ENCODE data around the gene KRTAP4-4.
"Not testable (repeated sequence)": the region's sequence is repeated elsewhere in the genome, so short reads cannot be mapped to it uniquely, and the experiment has no call there.

KRTAP4-4 gene

GRCh38 chr17:41160648-41161047 is at the start of gene KRTAP4-4:
TSS of gene KRTAP4-4 (minus strand) at chr17:41160748. CDS start at chr17:41160691, 57 bp downstream.
- FAIRE-seq = no peak

GRCh38 chr17:41199421-41200078 is 39.0 kb upstream of the KRTAP4-4 start:
- FAIRE-seq = no peak

GRCh38 chr17:41196068-41196467 is 35.5 kb upstream of the KRTAP4-4 start:
- FAIRE-seq = no peak

GRCh38 chr17:41190328-41190727 is 29.8 kb upstream of the KRTAP4-4 start:
- no peak for FAIRE-seq

GRCh38 chr17:41189837-41190318 is 29.3 kb upstream of the KRTAP4-4 start, which contains the start of gene KRTAP9-1:
TSS of gene KRTAP9-1 (plus strand) at chr17:41189887. CDS start at chr17:41189887, 0 bp downstream.
- not testable (repeated sequence) for FAIRE-seq

- FAIRE-seq = no peak
Measured at GRCh38 chr17:41186872-41187271, 26.3 kb upstream of the KRTAP4-4 start.

GRCh38 chr17:41185001-41185400 is 24.5 kb upstream of the KRTAP4-4 start:
- FAIRE-seq = no peak

GRCh38 chr17:41184480-41184961 is 24.0 kb upstream of the KRTAP4-4 start, which contains the start of gene KRTAP4-1:
TSS of gene KRTAP4-1 (minus strand) at chr17:41184911. CDS start at chr17:41184854, 57 bp downstream.
- FAIRE-seq = no peak

- FAIRE-seq = no peak
Measured at GRCh38 chr17:41178843-41179616, 18.5 kb upstream of the KRTAP4-4 start.

- no peak for FAIRE-seq
Measured at GRCh38 chr17:41178341-41178740, 17.8 kb upstream of the KRTAP4-4 start.

GRCh38 chr17:41177727-41178271 is 17.3 kb upstream of the KRTAP4-4 start, which contains the start of gene KRTAP4-2:
TSS of gene KRTAP4-2 (minus strand) at chr17:41178221. CDS start at chr17:41178164, 57 bp downstream.
- FAIRE-seq = no peak

- no peak for FAIRE-seq
Measured at GRCh38 chr17:41176744-41177387, 16.3 kb upstream of the KRTAP4-4 start.

- FAIRE-seq = no peak
Measured at GRCh38 chr17:41171886-41172285, 11.3 kb upstream of the KRTAP4-4 start.

GRCh38 chr17:41168121-41168520 is 7.6 kb upstream of the KRTAP4-4 start, which contains the start of gene KRTAP4-3:
TSS of gene KRTAP4-3 (minus strand) at chr17:41168221. CDS start at chr17:41168172, 49 bp downstream.
- FAIRE-seq = no peak

- FAIRE-seq = no peak
Measured at GRCh38 chr17:41167561-41167960, 7.0 kb upstream of the KRTAP4-4 start.

- FAIRE-seq = no peak
Measured at GRCh38 chr17:41163828-41164227, 3.3 kb upstream of the KRTAP4-4 start.

GRCh38 chr17:41160190-41160589 is 358 bp downstream of the KRTAP4-4 start:
- not testable (repeated sequence) for FAIRE-seq

- no peak for FAIRE-seq
Measured at GRCh38 chr17:41153856-41154255, 6.7 kb downstream of the KRTAP4-4 start.

GRCh38 chr17:41151525-41151924 is 9.0 kb downstream of the KRTAP4-4 start:
- no peak for FAIRE-seq

GRCh38 chr17:41150026-41150425 is 10.5 kb downstream of the KRTAP4-4 start:
- FAIRE-seq = no peak

- FAIRE-seq = no peak
Measured at GRCh38 chr17:41149652-41149985, 10.9 kb downstream of the KRTAP4-4 start, which contains the start of gene KRTAP4-5. TSS of gene KRTAP4-5 (minus strand) at chr17:41149825. CDS start at chr17:41149767, 58 bp downstream.

GRCh38 chr17:41148971-41149651 is 11.4 kb downstream of the KRTAP4-4 start:
- FAIRE-seq = not testable (repeated sequence)
